Measurements from ENCODE around the gene ASRGL1.

Gene ASRGL1

DNA sequence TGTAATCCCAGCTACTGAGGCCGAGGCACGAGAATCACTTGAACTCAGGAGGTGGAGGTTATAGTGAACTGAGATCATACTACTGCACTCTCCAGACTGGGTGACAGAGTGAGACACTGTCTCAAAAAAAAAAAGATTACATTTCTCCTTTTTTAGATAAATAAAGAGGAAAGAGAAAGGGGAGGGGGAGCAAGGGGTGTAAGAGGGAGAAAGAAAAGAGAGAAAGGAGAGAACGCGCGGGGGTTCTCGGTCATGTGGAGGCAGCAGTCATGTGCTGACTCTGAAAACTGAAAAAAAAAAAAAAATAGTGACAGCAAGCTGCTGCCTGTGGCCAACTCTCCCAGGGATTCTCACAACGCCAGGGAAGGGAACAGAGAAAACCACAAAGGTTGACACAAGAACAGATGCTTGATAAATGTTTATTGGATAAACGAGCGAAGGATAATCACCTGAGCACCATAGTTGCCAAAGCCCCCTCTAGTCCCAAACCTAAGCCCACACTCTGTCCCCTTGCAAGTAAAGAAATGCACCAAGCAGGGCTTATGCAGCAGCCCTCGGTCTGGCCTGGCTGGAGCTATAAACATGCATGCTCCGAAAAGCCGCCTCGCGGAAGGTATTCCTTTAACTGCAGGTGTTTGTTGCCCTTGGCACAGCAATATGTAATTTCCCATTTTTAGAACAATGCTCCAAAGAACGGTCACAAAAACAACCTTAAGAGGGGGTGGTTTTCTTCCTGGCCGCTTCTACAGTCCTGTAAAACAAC is 96.1 kb downstream of the ASRGL1 start:
- 80% methylated on average over 16 of the region's 16 CpGs for WGBS
- Histone ChIP-seq H3K4me3 (ENCODE audit: low read length) (no peak overlapping the region), H3K36me3 (ENCODE audit: insufficient read depth, low read length) (no peaks in the 10 kb centered on the region), H3K9me3 (ENCODE audit: insufficient read depth, low read depth, low read length) (no peaks in the 10 kb centered on the region), H3K4me1 (ENCODE audit: insufficient read depth, low read length) (peaks cover 10% of the 10 kb centered on the region; the same call in 1 of the 2 replicates), H3K9ac (ENCODE audit: low read depth, low read length) (no peak overlapping the region), H3K27ac (ENCODE audit: low read depth, low read length) (no peak overlapping the region), H3K27me3 (ENCODE audit: insufficient read depth, low read length) (no peaks in the 10 kb centered on the region)

DNA sequence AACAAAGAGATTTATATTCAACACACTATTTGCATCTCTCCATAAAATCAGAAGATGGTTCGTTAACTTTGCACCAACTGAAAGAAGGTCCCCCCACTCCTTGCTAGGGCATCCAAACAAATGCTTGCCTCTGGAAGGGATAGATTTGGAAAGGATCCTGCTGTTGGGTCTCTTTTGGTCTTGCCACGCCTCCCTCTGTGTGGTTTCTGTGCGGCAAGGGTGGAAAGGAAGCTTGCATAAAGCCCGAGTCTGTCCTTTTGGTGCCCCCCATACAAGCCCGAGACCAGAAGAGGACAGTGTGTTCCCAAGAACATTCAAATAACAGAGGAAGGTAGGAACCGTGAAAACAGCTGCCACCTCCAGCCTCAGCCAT is 96.6 kb downstream of the ASRGL1 start:
- Histone ChIP-seq H3K9ac (ENCODE audit: low read depth, low read length) (no peak overlapping the region), H3K9me3 (ENCODE audit: insufficient read depth, low read depth, low read length) (no peaks in the 10 kb centered on the region), H3K36me3 (ENCODE audit: insufficient read depth, low read length) (no peaks in the 10 kb centered on the region), H3K4me1 (ENCODE audit: insufficient read depth, low read length) (peaks cover 8% of the 10 kb centered on the region; the same call in 1 of the 2 replicates), H3K4me3 (ENCODE audit: low read length) (no peak overlapping the region), H3K27me3 (ENCODE audit: insufficient read depth, low read length) (no peaks in the 10 kb centered on the region), H3K27ac (ENCODE audit: low read depth, low read length) (no peak overlapping the region)
- 84% methylated on average over 6 of the region's 6 CpGs for WGBS

DNA sequence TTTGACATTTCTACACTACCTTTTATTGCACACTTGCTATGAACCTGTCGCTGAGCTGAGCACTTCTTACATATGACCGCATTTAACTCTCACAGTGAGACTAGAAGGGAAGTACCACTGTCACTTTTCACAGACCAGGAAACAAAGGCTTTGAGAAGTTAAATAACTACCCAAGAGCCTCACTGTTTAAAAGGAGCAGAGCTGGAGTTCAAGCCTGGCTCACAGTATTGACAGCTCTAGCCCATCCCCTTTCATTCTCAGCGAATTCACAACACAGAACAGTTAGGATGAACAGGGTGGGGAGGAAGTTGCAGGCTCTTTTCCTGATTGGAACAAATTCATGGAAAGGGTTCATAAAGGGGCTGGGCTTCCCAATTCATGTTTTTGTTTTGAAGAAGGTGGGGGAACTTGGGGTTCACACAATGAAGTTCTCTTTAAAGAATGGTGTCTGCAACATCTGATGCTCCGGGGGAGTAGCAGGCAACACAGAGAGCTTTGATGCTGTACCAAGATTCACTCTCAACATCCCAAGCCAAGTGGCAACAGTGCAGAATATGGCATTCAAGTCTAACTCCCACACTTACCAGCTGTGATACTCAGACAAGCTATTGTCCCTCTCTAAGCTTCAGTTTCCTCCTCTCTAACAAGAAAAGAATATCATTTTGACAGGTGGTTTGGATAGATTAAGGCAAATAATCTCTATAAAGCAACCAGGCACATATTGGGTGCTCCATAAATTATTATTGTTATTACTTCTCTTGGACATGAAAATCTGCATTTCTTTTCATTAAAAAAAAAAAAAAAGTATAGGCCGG is 98.8 kb downstream of the ASRGL1 start:
- H3K9ac ChIP-seq (ENCODE audit: low read depth, low read length): no peak overlapping the region
- peaks cover 8% of the 10 kb centered on the region; the same call in 1 of the 2 replicates for H3K4me1 ChIP-seq (ENCODE audit: insufficient read depth, low read length)
- 90% methylated on average over 4 of the region's 5 CpGs for WGBS
- H3K27ac ChIP-seq (ENCODE audit: low read depth, low read length): no peak overlapping the region
- H3K36me3 ChIP-seq (ENCODE audit: insufficient read depth, low read length): no peaks in the 10 kb centered on the region
- H3K4me3 ChIP-seq (ENCODE audit: low read length): no peak overlapping the region
- no peaks in the 10 kb centered on the region for H3K9me3 ChIP-seq (ENCODE audit: insufficient read depth, low read depth, low read length)
- H3K27me3 ChIP-seq (ENCODE audit: insufficient read depth, low read length): no peaks in the 10 kb centered on the region

DNA sequence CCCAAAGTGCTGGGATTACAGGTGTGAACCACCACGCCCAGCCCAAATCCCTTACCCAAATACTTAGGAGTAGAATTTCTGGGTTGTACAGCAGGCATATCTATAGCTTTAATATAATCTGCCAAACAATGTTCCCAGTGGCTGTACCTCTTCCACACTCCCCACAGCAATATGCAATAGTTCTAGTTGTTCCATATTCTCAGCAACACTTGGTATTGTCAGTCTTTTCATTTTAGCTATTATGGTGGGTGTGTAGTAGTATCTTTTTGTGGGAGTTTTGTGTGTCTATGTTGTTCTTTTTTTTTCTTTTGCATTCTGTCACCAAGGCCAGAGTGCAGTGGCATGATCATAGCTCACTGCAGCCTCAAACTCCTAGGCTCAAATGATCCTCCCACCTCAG is 100.4 kb downstream of the ASRGL1 start:
- H3K27ac ChIP-seq (ENCODE audit: low read depth, low read length): no peak overlapping the region
- no peaks in the 10 kb centered on the region for H3K36me3 ChIP-seq (ENCODE audit: insufficient read depth, low read length)
- no peak overlapping the region for H3K4me3 ChIP-seq (ENCODE audit: low read length)
- H3K4me1 ChIP-seq (ENCODE audit: insufficient read depth, low read length): peaks cover 8% of the 10 kb centered on the region; the same call in 1 of the 2 replicates
- no peaks in the 10 kb centered on the region for H3K27me3 ChIP-seq (ENCODE audit: insufficient read depth, low read length)
- H3K9me3 ChIP-seq (ENCODE audit: insufficient read depth, low read depth, low read length): no peaks in the 10 kb centered on the region
- H3K9ac ChIP-seq (ENCODE audit: low read depth, low read length): no peak overlapping the region
- WGBS: no CpG with 5 or more reads among the region's 1 CpG

DNA sequence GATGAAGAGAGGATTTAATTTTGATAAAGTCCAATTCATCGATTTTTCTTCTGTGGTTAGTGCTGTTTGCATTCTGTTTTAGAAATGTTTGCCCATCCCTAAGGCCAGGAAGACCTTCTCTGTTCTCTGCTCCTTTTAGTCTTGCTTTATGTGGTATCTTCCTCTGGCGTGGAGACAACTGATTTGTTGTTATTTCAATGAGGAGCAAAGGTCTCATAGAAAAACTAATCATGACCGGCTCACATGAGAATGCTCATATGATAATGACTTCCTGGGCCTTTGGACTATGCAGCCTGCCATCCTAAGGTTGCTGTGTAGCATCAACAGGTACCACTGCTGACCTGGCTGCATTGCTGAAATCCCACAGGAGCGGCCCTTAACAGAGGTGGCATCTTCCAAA is 101.4 kb downstream of the ASRGL1 start:
- WGBS: 91% methylated on average over 4 of the region's 4 CpGs
- no peaks in the 10 kb centered on the region for H3K27me3 ChIP-seq (ENCODE audit: insufficient read depth, low read length)
- H3K9me3 ChIP-seq (ENCODE audit: insufficient read depth, low read depth, low read length): no peaks in the 10 kb centered on the region
- no peak overlapping the region for H3K27ac ChIP-seq (ENCODE audit: low read depth, low read length)
- no peak overlapping the region for H3K4me3 ChIP-seq (ENCODE audit: low read length)
- peaks cover 4% of the 10 kb centered on the region; the same call in 1 of the 2 replicates for H3K4me1 ChIP-seq (ENCODE audit: insufficient read depth, low read length)
- no peak overlapping the region for H3K9ac ChIP-seq (ENCODE audit: low read depth, low read length)
- no peaks in the 10 kb centered on the region for H3K36me3 ChIP-seq (ENCODE audit: insufficient read depth, low read length)

DNA sequence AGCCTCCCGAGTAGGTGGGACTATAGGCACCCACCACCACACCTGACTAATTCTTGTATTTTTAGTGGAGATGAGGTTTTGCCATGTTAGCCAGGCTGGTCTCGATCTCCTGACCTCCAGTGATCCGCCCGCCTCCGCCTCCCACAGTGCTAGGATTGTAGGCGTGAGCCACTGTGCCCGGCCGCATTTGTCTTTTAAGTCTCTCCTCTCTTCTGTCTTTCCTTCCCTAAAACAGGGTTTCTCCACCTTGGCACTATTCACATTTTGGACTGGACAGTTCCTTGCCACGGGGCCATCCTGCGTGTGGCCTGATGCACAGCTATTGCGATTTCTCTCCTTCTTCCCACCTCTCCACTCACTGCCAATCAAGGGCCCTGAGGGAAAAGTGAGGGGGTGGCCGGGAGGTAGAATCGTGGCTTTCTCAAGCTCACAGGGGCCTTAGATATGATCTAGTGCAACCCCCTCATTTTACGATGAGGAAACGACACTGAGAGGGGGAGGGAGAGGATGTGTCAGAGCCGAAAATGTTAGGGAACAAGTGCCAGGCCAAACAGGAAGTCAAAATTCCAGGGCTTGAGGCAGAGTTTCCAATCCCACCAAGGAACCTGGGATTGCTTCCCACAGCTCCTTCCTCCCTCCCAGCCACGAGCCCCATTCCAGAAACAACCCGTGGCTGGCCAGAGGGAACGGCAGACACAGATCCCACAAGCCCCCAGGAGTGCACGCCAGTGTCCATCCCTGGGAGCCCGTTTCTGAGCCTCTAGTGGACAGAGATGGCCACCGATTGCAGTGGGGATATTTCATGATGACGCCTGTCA is 102.7 kb downstream of the ASRGL1 start:
- Histone ChIP-seq H3K4me1 (ENCODE audit: insufficient read depth, low read length) (no peaks in the 10 kb centered on the region), H3K27me3 (ENCODE audit: insufficient read depth, low read length) (no peaks in the 10 kb centered on the region), H3K9ac (ENCODE audit: low read depth, low read length) (no peak overlapping the region), H3K36me3 (ENCODE audit: insufficient read depth, low read length) (no peaks in the 10 kb centered on the region), H3K4me3 (ENCODE audit: low read length) (no peak overlapping the region), H3K9me3 (ENCODE audit: insufficient read depth, low read depth, low read length) (no peaks in the 10 kb centered on the region), H3K27ac (ENCODE audit: low read depth, low read length) (no peak overlapping the region)
- WGBS: 82% methylated on average over 22 of the region's 23 CpGs
